ENCODE results near the gene PIGT. TPM values are rescaled to one million over a fixed set of nuclear protein-coding genes. Genes with fewer than 3 reads are reported as not detected.
A peak's percentile ranks its signal among the peaks of the same experiment; 100 is the strongest.

Gene PIGT
- total and polyA plus RNA-seq, 2 of the 13 experiments (the other 11 are each of a cell fraction or from before 2014, with no cell fraction given), result 65.9 to 74.1 TPM

- Histone ChIP-seq H3K36me3 (replicated peaks in 1 of 2; ENCODE audit: control insufficient read depth in 1 of 2, insufficient read depth in 2 of 2, low read length in 2 of 2) (no peaks in the 10 kb centered on the region), H3K9me3 (ENCODE audit: low read length) (no peaks in the 10 kb centered on the region), H2AFZ (ENCODE audit: low read length) (no peak overlapping the region), H3K9ac (ENCODE audit: insufficient read depth, low read depth, low read length) (no peak overlapping the region), H3K4me1 (ENCODE audit: insufficient read depth, low read length) (no peaks in the 10 kb centered on the region), H3K79me2 (ENCODE audit: insufficient read depth, low read length) (no peaks in the 10 kb centered on the region), H3K27ac (ENCODE audit: extremely low read length, insufficient read depth, low read length) (no peak overlapping the region), H3K4me2 (ENCODE audit: low read depth, low read length) (no peak overlapping the region), H3K4me3 (replicated peaks in 1 of 3; ENCODE audit: insufficient read depth in 1 of 3, low read depth in 2 of 3, low read length in 3 of 3) (no peak overlapping the region), H3K27me3 (ENCODE audit: control insufficient read depth in 1 of 2, insufficient read depth in 2 of 2, low read length in 2 of 2) (no peaks in the 10 kb centered on the region), H4K20me1 (ENCODE audit: insufficient read depth, low read length) (no peaks in the 10 kb centered on the region)
- BruUV-seq (replicated peaks), result no TSS peak
- in situ Hi-C loops (cut with HindIII; ENCODE audit: extremely low pct_ligation_motif_present, low pct_unique_long_range_greater_than_20kb) (no loop called here), intact Hi-C loops (cut with micrococcal nuclease; ENCODE audit: unreplicated experiment) (loop anchor here (5.0 kb wide), 1 partner anchor 46 kb away; no protein-coding TSS in a partner anchor)
- POLR2A ChIA-PET, result interaction anchor here (1.7 kb wide), 1 partner anchor 25 kb away, joined by 3 read pairs; the partner anchor contains the start of gene PIGT
- CTCF ChIA-PET (ENCODE audit: low intra/inter-chr PET ratio, low total read pairs), result no interaction called here
- WGBS (ENCODE audit: low lambda C conversion rate), result 75% methylated on average over 2 of the region's 2 CpGs
- no peak for ATAC-seq
- no peak for TF ChIP-seq ZNF205 (CRISPR knock-in tag; IDR thresholded peaks at IDR 0.05)
- no peak for TF ChIP-seq ZNF382 (CRISPR knock-in tag; IDR thresholded peaks at IDR 0.05; ENCODE audit: borderline replicate concordance)
- TF ChIP-seq ATF7 (IDR thresholded peaks at IDR 0.05), result peak; percentile 55
- TF ChIP-seq ATF7 (CRISPR knock-in tag; IDR thresholded peaks at IDR 0.05), result no peak
- TF ChIP-seq NBN (conservative IDR thresholded peaks at IDR 0.05), result no peak
- no peak for TF ChIP-seq AHDC1 (CRISPR knock-in tag; IDR thresholded peaks at IDR 0.05; ENCODE audit: borderline replicate concordance)
- TF ChIP-seq CEBPG (CRISPR knock-in tag; IDR thresholded peaks at IDR 0.05), result no peak
- no peak for TF ChIP-seq ZNF776 (CRISPR knock-in tag; IDR thresholded peaks at IDR 0.05)
- TF ChIP-seq CREB1 (IDR thresholded peaks at IDR 0.05), result peak; percentile 25; the same call in 1 of the 2 replicates
- no peak for TF ChIP-seq CREB1 (CRISPR knock-in tag; IDR thresholded peaks at IDR 0.05)
- TF ChIP-seq ZNF383 (CRISPR knock-in tag; IDR thresholded peaks at IDR 0.05; ENCODE audit: borderline replicate concordance), result no peak
- FAIRE-seq, result no peak
- no peak for DNase-seq (ENCODE audit: low spot score)
Observed at GRCh38 chr20:45390931-45391330, 25.0 kb upstream of the PIGT start.

Measured in HepG2 (cell line).